Measurements from ENCODE around the gene ADGRF5.

Gene ADGRF5, protein sequence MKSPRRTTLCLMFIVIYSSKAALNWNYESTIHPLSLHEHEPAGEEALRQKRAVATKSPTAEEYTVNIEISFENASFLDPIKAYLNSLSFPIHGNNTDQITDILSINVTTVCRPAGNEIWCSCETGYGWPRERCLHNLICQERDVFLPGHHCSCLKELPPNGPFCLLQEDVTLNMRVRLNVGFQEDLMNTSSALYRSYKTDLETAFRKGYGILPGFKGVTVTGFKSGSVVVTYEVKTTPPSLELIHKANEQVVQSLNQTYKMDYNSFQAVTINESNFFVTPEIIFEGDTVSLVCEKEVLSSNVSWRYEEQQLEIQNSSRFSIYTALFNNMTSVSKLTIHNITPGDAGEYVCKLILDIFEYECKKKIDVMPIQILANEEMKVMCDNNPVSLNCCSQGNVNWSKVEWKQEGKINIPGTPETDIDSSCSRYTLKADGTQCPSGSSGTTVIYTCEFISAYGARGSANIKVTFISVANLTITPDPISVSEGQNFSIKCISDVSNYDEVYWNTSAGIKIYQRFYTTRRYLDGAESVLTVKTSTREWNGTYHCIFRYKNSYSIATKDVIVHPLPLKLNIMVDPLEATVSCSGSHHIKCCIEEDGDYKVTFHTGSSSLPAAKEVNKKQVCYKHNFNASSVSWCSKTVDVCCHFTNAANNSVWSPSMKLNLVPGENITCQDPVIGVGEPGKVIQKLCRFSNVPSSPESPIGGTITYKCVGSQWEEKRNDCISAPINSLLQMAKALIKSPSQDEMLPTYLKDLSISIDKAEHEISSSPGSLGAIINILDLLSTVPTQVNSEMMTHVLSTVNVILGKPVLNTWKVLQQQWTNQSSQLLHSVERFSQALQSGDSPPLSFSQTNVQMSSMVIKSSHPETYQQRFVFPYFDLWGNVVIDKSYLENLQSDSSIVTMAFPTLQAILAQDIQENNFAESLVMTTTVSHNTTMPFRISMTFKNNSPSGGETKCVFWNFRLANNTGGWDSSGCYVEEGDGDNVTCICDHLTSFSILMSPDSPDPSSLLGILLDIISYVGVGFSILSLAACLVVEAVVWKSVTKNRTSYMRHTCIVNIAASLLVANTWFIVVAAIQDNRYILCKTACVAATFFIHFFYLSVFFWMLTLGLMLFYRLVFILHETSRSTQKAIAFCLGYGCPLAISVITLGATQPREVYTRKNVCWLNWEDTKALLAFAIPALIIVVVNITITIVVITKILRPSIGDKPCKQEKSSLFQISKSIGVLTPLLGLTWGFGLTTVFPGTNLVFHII (N-terminal part only)

DNA sequence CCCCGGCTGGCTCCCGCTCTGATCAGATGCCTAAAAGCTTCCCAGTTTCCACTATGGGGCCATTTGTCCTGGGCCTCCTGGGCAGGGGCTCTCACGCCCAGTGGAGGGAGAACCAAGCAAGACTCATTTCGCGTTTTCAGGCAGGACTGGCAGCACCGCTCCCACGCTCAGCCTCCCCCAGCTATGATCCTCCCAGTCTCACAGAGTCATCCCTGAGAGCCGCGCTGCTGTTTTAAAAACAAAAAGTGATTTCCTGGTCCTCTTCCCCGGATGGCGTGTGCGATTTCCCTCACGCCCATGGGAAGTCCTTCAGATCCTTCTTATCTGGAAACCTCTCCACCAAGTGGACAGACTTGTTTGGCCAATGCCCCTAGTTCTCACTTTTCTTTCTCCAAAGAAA, at the start of gene ADGRF5:
ADGRF5 (minus strand) TSS at position 208 of the 400 bp plus-strand sequence. CDS start 15,176 bp downstream, outside the sequence.
- DNase-seq, result no peak

DNA sequence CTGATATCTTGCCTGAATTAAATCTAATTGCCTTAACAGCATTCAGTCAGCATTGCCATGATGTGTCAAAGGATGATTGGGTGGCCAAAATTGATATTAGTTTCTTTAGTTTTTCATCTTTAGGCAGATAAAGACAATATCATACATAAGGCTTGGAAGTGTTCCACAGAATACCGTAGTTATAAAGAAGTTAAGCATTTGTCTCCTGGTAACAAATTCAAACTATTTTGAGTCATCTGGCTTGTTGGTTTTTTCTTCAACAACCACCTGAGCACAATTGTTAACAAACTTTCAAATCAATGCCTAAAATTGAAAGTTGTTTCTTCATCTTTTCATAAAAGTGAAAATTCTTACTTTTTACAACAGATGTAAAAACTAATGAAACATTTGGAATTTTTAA, 47.5 kb upstream of the ADGRF5 start:
- DNase-seq, result no peak

DNA sequence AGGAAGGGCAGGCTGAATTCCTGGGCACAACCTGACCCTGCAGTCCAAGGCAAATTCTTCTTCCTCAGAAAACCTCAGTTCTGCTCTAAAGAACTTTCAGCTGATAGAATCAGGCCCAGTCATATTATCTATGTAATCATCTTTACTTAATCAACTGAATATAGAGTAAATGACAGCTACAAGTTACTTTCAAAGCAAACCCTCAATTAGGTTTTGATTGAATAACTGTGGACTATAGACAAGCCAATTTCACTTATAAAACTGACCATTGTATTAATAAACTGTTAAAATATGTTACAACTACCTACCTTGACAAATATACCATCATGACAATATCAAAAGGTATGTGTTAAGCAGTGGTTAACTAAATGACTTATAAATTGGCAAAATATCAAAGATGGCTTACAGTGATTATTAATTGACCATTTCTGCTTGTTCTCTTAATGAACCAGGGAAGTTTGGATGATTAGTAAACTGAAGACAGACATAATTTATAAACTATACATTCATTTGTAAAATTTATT, 46.1 kb upstream of the ADGRF5 start:
- no peak for DNase-seq

DNA sequence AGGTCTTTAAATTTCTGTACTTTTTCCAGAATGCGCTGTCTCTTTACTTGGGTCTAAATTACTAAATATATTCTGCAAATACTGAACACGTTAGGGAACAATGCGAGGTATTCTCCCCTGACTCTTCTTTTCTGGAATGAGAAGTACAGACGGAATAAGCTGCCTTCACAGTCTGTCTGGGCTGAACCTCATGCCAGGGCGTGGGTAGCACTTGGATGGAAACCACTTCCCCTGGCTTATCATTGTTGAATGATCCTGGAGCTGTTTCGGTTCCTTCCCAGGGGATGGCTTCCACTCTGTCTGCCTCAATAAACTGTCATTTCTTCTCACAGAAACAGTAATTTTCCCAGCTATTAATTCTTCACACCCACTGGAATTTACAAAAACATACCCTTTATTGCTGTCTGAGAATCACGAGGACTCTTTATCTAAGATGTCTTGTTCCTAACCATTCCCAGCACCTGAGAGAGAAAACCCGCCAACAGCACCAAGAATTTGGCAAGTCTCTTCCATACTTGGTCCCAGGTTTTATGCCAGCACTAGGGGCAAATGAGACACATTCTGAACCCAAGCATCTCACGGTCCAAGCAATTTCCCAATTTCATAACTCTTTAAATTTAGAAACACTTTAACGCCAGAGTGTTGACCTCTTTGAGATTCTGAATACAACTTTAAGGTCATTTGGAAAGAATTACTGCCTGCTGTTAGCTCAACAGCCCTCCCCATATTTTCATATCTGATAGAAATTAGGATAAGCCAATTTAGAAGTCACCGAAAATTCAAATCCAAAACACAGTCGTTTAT, 43.2 kb upstream of the ADGRF5 start:
- DNase-seq, result no peak

DNA sequence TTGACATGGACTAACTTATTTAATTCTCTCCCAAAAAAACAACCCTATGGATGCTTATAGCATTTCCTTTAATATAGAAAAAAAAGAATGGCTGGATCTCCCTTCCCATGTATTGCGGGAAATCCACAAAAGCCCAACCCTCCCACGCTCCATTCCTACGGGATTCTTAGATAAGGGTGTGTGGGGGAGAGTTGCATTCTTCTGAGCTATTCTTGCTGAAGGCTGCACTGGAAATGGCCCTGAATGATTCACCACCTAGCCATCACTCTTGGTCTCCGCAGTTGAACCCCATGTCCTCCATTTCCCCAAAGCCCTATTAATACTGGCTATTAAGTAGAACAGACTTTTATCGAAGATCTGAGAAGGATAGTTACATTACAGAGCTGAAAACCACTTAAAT, 41.9 kb upstream of the ADGRF5 start:
- no peak for DNase-seq

DNA sequence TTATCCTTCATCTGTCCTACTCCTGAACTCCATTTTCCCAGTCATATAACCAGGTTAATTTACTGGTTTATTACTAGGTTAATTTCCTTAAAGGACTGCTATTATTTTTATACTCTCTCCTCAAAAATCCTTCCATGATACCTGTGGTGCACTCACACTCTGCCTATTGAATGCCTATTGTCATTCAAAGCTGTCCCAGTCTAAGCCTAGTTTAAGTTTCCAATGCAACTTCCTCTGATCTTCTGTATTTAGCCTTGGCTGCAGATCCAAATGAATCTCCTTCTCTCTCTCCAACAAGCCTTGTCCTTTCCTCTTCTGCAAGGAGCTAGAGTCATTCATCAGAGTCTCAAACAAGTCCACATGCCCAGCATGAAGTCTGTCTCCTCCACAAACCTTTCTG, 41.3 kb upstream of the ADGRF5 start:
- DNase-seq, result no peak

DNA sequence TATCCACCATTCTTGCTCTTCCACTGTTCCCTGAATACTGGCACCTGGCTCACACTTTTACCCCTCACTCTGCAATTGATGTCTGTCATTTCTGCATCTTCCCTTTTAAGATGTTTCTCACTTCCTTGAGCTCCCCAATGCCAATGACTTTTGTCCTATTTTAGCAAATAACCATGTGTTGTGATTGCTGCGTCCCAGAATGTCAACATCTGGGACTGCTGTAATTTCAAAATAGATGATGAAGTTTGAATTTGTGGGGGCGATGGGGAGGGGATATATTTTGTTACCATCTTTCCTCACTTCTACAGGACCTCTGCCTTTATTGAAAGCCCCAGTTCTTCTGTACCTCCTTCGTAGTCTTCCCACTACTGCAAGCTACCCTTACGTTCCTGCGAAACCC, 40.0 kb upstream of the ADGRF5 start:
- no peak for DNase-seq

DNA sequence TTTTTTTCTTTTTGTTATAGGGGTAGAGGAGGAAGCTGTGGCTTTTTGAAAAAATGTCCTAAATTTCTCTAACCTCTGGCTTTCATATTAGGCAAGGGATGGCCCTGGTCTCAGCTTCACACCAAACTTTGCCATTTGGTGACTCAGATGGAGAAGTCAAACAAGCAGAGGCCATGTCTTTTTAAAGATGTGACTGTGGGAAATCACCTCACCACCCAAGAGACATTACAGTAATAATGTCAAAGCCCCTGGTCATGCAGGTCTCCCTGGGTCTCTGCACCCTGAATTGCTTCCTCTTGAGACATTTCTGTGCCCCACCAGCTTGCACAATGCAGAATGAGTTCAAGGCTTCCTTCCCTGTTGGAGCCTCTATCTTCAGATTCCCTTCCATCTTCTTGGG, 39.5 kb upstream of the ADGRF5 start:
- no peak for DNase-seq

DNA sequence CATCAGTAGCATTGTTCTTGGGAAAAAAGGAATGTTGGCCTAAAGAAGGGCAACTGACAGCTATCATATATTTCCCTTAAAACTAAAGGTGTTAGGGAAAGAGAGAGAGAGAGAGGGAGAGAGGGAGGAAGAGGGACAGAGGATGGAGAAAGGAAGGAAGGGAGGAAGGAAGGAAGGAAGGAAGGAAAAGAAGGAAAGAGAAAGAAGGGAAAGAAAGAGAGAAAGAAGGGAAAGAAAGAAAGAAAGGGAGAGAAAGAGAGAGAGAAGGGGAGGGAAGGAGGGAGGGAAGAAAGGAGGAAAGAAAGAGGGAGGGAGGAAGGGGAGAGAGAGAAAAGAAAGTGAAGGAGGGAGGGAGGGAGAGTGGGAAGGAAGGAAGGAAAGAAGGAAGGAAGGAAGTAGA, 37.7 kb upstream of the ADGRF5 start:
- no peak for DNase-seq

DNA sequence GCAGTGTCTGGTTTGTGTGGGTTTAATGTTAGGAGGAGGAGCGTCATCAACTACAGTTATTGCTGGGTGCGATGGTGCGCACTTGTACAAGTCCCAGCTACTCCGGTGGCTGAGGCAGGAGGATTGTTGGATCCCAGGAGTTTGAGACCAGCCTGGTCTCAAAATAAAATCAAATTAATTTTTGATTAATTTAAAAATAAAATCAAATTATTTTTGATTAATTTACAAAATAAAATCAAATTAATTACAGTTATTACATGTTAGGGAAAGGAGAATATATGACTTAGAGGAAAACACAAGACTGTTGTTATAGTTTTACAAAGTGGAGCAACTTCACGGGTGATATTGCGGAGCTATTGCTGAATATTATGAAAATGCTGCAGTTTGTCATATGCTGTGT, 34.7 kb upstream of the ADGRF5 start:
- DNase-seq, result no peak

DNA sequence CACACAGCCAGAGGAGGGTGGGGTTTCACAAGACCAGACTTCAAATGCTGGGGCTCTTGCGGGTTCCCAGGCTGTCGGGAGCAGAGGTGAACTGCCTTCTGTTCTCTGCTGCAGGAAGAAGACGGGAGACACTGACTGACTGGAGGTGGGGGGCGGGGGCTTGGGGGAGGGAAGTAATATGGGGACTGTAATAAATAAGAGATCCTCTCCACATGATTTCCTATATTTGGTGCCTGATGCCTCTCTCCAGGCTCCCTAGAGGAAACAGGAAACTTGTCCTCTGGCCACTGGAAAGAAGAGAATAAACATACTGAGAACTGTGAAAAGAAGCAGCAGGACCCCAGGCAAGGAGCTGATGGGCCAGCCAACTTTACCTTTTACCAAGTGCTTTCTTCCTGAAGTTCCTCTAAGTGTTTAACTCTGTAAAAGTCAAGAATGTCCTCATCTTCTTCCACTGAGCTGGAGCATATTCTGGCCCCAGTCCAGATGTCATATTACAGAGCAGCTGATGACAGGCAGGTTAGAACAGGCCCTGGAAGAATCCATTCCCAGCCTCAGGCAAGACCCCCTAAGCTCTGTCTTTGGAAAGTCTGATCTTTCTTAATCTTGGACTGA, 33.2 kb upstream of the ADGRF5 start:
- DNase-seq, result no peak

DNA sequence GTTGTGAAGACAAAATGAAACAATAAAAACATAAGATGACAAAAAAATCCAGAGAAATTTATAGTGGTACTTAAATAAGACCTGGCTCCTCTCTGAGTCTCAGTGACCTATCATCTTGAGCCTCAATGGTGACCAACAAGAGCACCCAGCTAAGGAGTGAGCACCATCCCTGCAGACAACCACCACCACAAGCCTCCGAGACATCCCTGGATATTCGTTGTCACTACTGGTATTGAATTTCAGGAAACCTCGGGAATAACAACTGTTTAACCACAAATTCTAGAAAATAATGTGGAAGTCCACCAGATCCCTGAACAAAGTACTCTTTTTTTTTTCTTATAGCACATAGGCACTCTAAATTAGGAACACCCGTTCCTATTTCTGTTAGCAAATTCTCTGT, 32.2 kb upstream of the ADGRF5 start:
- DNase-seq, result no peak

DNA sequence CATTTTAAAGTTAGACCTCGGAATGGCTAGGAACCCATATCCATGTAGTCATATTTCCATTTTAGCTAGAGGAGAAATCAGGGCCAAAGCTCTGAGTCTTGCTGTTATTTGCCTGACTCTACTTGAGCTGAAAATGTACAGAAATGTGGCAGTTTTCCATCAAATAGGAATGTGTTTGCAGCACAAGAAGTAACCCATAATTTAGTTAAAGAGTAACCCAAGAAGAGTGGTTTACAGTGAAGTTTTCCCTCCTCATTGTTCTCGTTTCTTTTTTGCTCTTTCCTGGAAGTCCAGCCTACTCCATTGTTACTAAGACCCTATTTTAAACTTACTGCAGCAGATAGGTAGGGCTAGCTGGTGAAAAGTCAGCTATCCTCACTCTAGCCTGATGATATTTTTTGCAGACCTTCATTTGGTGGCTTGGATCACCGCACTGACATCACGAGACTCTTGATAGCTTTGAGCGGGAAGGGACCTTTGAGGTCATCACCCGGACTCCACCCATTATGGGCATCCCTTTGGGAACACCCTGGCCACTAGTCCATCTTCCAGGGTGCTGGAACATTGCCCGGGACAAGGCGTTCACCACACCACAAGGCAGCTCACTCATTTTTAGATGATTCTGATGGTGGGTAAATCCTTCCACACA, 28.0 kb upstream of the ADGRF5 start:
- no peak for DNase-seq

DNA sequence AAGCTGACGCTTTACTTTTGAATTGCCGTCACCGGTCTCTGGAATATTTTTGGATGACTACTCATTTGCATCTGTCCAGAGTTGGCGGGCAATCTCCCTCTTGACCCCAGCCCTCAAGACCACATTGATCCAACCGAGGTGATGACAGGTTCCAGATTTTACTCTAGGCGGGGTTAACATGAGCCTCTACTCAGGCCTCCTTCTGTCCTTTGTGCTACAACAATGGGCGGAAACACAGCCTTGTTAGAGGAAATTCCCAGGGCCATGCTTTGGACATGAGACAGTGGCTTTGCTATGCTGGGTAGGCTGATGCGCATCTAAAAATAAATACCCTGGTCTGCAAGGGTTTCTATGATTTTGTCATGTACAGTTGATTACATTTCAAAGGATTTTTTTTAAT, 27.0 kb upstream of the ADGRF5 start:
- no peak for DNase-seq

DNA sequence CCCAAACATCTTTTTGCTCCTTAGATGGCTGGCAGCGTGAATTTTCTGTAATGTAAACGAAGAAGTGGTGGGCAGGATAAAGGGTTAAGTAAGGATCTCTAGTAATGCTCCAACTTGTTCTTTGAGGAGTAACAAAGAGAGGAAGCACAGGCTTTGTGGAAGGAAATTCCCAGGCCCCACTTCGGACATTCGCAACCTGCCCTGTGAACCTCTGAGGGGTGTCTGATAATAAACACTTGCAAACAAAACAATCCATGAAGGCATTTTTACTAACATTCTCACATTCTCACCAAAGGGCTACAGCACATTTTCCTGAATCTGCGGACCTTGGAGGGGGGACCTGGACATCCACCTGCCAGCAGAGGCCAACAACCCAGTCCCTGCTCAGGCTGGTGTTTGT, 25.8 kb upstream of the ADGRF5 start:
- no peak for DNase-seq

DNA sequence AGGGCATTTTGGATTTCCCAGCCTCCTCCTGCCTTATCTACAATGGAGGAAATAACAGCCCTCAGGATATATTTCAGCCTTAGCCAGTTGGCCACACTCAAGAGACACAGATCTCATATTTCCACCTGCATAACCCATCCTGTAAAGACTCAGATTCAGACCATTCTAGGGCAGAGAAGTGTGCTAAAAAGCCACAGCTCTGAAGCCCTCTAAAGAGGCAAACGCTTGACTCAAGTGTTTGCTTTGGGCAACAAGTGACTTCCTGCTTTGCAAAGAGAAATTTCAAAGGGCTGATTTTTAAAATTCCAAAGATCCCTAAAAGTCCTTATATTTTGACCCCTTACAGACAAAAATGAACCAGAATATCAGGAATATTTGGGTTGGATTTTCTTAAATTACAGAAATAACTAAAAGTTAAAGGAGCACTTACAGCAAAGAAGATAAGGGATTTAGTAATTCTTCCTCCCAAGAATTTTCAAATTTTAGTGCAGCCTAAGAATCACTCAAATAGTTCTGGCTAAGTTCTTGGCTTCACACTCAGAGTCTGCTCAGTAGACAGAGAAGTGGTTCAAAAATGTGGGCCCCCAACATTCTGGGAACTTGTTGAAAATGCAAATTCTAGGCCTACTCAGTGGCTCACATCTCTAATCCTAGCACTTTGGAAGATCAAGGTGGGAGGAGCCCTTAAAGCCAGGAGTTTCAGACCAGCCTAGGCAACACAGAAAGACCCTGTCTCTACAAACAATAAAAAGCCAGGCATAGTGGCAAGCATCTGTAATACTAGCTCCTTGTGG, 18.9 kb upstream of the ADGRF5 start:
- DNase-seq, result no peak

DNA sequence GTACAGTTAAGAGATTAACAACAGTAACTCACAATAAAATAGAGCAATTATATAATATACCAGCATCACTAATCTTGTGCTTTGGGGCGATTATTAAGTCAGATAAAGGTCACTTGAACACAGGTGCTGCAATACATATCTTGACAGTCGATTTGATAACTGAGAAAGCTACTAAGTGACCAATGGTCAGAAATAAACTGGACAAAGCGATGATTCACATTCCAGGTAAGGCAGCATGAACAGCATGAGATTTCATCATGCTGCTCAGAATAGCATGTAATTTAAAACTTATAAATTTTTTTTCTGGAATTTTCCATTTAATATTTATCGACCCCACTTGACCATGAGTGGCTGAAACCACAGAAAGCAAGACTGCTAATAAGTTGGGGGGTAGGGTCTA, 15.9 kb upstream of the ADGRF5 start:
- no peak for DNase-seq

DNA sequence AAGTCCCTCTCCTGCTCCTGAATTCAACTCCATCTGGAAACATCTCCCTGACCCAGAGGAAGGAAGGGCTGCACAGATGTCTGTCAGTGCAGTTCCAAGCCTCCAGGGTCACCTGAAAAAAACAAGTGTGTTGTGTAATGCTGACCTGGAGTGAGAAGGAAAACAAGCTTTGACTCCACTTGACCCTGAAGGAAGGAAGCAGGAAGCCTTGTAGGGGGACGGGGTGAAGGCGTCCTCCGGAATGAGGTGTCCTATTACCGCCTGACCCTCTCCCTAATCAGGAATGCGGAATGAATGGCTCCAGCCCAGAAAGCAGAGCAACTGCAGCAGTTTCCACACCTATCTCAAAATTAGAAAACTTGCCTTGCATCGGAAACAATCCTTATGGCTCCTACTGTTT, 13.9 kb upstream of the ADGRF5 start:
- DNase-seq, result peak; percentile 62

DNA sequence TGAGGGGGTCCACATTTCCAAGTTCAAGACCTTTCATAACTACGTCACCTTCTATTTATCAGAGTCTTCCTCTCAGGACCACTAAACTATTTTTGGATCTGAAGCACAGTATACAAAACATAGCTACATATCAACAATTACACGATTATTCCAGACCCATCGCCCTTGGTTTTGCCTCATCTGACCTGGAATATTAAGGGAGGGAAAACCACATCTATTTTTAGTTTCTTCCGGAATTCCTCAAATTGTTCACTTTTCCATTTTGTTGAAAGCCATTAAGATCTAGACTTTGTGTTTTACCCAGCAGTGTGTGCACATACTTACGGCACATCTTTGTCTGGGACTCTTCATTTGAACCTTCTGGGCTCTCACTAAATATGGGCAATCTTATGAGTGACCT, 12.0 kb upstream of the ADGRF5 start:
- DNase-seq, result no peak
